Activated CD4-positive, alpha-beta T cell treated with anti-CD3 and anti-CD28 coated beads, Interleukin-2, amount 10 ng/mL, durations not matched to agents 24 days and 14 days (primary cell): ENCODE results near the gene POU2AF3. TPM values are rescaled to one million over a fixed set of nuclear protein-coding genes. Genes with fewer than 3 reads are reported as not detected.

Source experiments
- DNase-seq: peaks from one replicate; pipeline ENCODE4 v3.0.0; 2022
- H3K27ac Mint-ChIP-seq: one replicate; pipeline ENCODE4 v1.8.0; 2022; ENCODE audit warnings: mild to moderate bottlenecking, mixed read lengths
- H3K27me3 Mint-ChIP-seq: one replicate; pipeline ENCODE4 v1.8.0; 2022; ENCODE audit warnings: mixed read lengths
- H3K36me3 Mint-ChIP-seq: one replicate; pipeline ENCODE4 v1.8.0; 2022; ENCODE audit warnings: low read depth, mild to moderate bottlenecking, mixed read lengths
- H3K4me1 Mint-ChIP-seq: one replicate; pipeline ENCODE4 v1.8.0; 2021; ENCODE audit warnings: mixed read lengths
- H3K4me3 Mint-ChIP-seq: one replicate; pipeline ENCODE4 v1.8.0; 2022; ENCODE audit warnings: mild to moderate bottlenecking, moderate library complexity, mixed read lengths
- H3K9me3 Mint-ChIP-seq: one replicate; pipeline ENCODE4 v1.8.0; 2021; ENCODE audit warnings: mixed read lengths
- intact Hi-C: fragments of 100-400 bp; cut with micrococcal nuclease; formaldehyde crosslinking; loops from one replicate; pipeline ENCODE4 v1.15.1; 2023
- total RNA-seq: library from RNA; stranded (reverse); gene quantifications from 2 replicates; pipeline ENCODE4 v1.2.3, GENCODE V29; 2022

The POU2AF3 gene
- total RNA-seq, 1 donor from 2014 or later = 0.37 TPM

GRCh38 chr11:111347002-111347722, 48.8 kb downstream of the POU2AF3 start:
- Mint-ChIP-seq H3K36me3 (peaks cover 7% of the 10 kb centered on the region), H3K27me3 (peaks cover 8% of the 10 kb centered on the region), H3K9me3 (no peaks in the 10 kb centered on the region), H3K4me3 (no peak overlapping the region), H3K27ac (no peak overlapping the region), H3K4me1 (no peaks in the 10 kb centered on the region)
- intact Hi-C loops = no loop called here
- no peak for DNase-seq

- Mint-ChIP-seq H3K27ac (no peak overlapping the region), H3K36me3 (peaks cover 11% of the 10 kb centered on the region), H3K27me3 (peaks cover 8% of the 10 kb centered on the region), H3K4me1 (no peaks in the 10 kb centered on the region), H3K9me3 (no peaks in the 10 kb centered on the region), H3K4me3 (no peak overlapping the region)
- intact Hi-C loops = no loop called here
- no peak for DNase-seq
These were observed 49.4 kb downstream of the POU2AF3 start for GRCh38 chr11:111347723-111348115.

GRCh38 chr11:111348147-111348546, 49.8 kb downstream of the POU2AF3 start:
- intact Hi-C loops = no loop called here
- no peaks in the 10 kb centered on the region for H3K4me1 Mint-ChIP-seq
- no peaks in the 10 kb centered on the region for H3K9me3 Mint-ChIP-seq
- H3K4me3 Mint-ChIP-seq = no peak overlapping the region
- DNase-seq = no peak
- H3K27me3 Mint-ChIP-seq = peaks cover 8% of the 10 kb centered on the region
- no peak overlapping the region for H3K27ac Mint-ChIP-seq
- peaks cover 14% of the 10 kb centered on the region for H3K36me3 Mint-ChIP-seq

GRCh38 chr11:111349191-111349695, 50.9 kb downstream of the POU2AF3 start:
- Mint-ChIP-seq H3K27ac (no peak overlapping the region), H3K9me3 (no peaks in the 10 kb centered on the region), H3K27me3 (peaks cover 8% of the 10 kb centered on the region), H3K4me1 (no peaks in the 10 kb centered on the region), H3K4me3 (no peak overlapping the region), H3K36me3 (peaks cover 24% of the 10 kb centered on the region)
- no peak for DNase-seq
- intact Hi-C loops = no loop called here

- Mint-ChIP-seq H3K4me3 (no peak overlapping the region), H3K27ac (peak overlapping the region; percentile 8), H3K27me3 (peaks cover 8% of the 10 kb centered on the region), H3K4me1 (peaks cover 4% of the 10 kb centered on the region), H3K9me3 (no peaks in the 10 kb centered on the region), H3K36me3 (peaks cover 35% of the 10 kb centered on the region)
- no peak for DNase-seq
- intact Hi-C loops = no loop called here
These were observed 52.5 kb downstream of the POU2AF3 start for GRCh38 chr11:111350811-111351210.

- H3K27me3 Mint-ChIP-seq = peaks cover 8% of the 10 kb centered on the region
- H3K4me1 Mint-ChIP-seq = peaks cover 4% of the 10 kb centered on the region
- DNase-seq = no peak
- intact Hi-C loops = no loop called here
- no peaks in the 10 kb centered on the region for H3K9me3 Mint-ChIP-seq
- H3K36me3 Mint-ChIP-seq = peaks cover 39% of the 10 kb centered on the region
- no peak overlapping the region for H3K4me3 Mint-ChIP-seq
- no peak overlapping the region for H3K27ac Mint-ChIP-seq
These were observed 53.2 kb downstream of the POU2AF3 start for GRCh38 chr11:111351374-111352055.

- H3K27ac Mint-ChIP-seq = no peak overlapping the region
- H3K36me3 Mint-ChIP-seq = peaks cover 46% of the 10 kb centered on the region
- DNase-seq = no peak
- H3K4me3 Mint-ChIP-seq = no peak overlapping the region
- H3K9me3 Mint-ChIP-seq = no peaks in the 10 kb centered on the region
- peaks cover 8% of the 10 kb centered on the region for H3K27me3 Mint-ChIP-seq
- intact Hi-C loops = no loop called here
- H3K4me1 Mint-ChIP-seq = peaks cover 4% of the 10 kb centered on the region
These were observed 53.9 kb downstream of the POU2AF3 start for GRCh38 chr11:111352231-111352746.

- H3K27ac Mint-ChIP-seq = peak overlapping the region; percentile 72
- no peak for DNase-seq
- peaks cover 46% of the 10 kb centered on the region for H3K36me3 Mint-ChIP-seq
- H3K9me3 Mint-ChIP-seq = no peaks in the 10 kb centered on the region
- H3K4me1 Mint-ChIP-seq = peaks cover 4% of the 10 kb centered on the region
- H3K27me3 Mint-ChIP-seq = peaks cover 8% of the 10 kb centered on the region
- intact Hi-C loops = no loop called here
- H3K4me3 Mint-ChIP-seq = no peak overlapping the region
These were observed 54.8 kb downstream of the POU2AF3 start for GRCh38 chr11:111352935-111353710.

- intact Hi-C loops = no loop called here
- peaks cover 46% of the 10 kb centered on the region for H3K36me3 Mint-ChIP-seq
- no peak for DNase-seq
- peaks cover 4% of the 10 kb centered on the region for H3K4me1 Mint-ChIP-seq
- peaks cover 8% of the 10 kb centered on the region for H3K27me3 Mint-ChIP-seq
- no peaks in the 10 kb centered on the region for H3K9me3 Mint-ChIP-seq
- peak overlapping the region; percentile 72 for H3K27ac Mint-ChIP-seq
- no peak overlapping the region for H3K4me3 Mint-ChIP-seq
These were observed 55.6 kb downstream of the POU2AF3 start for GRCh38 chr11:111353776-111354600.

- H3K27ac Mint-ChIP-seq = no peak overlapping the region
- intact Hi-C loops = no loop called here
- peaks cover 46% of the 10 kb centered on the region for H3K36me3 Mint-ChIP-seq
These were observed 56.2 kb downstream of the POU2AF3 start for GRCh38 chr11:111354601-111354891.

GRCh38 chr11:111355101-111355500, 56.8 kb downstream of the POU2AF3 start:
- Mint-ChIP-seq H3K4me3 (no peak overlapping the region), H3K27me3 (peaks cover 4% of the 10 kb centered on the region), H3K27ac (no peak overlapping the region), H3K9me3 (no peaks in the 10 kb centered on the region), H3K36me3 (peaks cover 44% of the 10 kb centered on the region), H3K4me1 (peaks cover 4% of the 10 kb centered on the region)
- intact Hi-C loops = loop anchor here (5.0 kb wide), 1 partner anchor 73 kb away; no protein-coding TSS in a partner anchor
- no peak for DNase-seq

More at GRCh38 chr11:111354601-111354891, 56.2 kb downstream of the POU2AF3 start:
- no peak for DNase-seq
- Mint-ChIP-seq H3K9me3 (no peaks in the 10 kb centered on the region), H3K4me1 (peaks cover 4% of the 10 kb centered on the region), H3K4me3 (no peak overlapping the region), H3K27me3 (peaks cover 7% of the 10 kb centered on the region)

- Mint-ChIP-seq H3K4me3 (no peak overlapping the region), H3K4me1 (peaks cover 7% of the 10 kb centered on the region), H3K9me3 (no peaks in the 10 kb centered on the region), H3K27ac (no peak overlapping the region), H3K27me3 (no peaks in the 10 kb centered on the region), H3K36me3 (peaks cover 45% of the 10 kb centered on the region)
- no peak for DNase-seq
- intact Hi-C loops = loop anchor here (5.0 kb wide), 1 partner anchor 74 kb away; no protein-coding TSS in a partner anchor
These were observed 57.8 kb downstream of the POU2AF3 start for GRCh38 chr11:111355956-111356659.
